GM21723 (cell line): ENCODE results near the gene PLOD1.
"Not testable (repeated sequence)": the region's sequence is repeated elsewhere in the genome, so short reads cannot be mapped to it uniquely, and the experiment has no call there.

Experiments
- ATAC-seq: cut with Tn5 transposase; IDR thresholded peaks from one replicate; pipeline ENCODE4 v1.9.1; 2021; ENCODE audit warnings: mild to moderate bottlenecking, moderate library complexity; ENCODE audit not compliant: unreplicated experiment

Gene PLOD1

DNA sequence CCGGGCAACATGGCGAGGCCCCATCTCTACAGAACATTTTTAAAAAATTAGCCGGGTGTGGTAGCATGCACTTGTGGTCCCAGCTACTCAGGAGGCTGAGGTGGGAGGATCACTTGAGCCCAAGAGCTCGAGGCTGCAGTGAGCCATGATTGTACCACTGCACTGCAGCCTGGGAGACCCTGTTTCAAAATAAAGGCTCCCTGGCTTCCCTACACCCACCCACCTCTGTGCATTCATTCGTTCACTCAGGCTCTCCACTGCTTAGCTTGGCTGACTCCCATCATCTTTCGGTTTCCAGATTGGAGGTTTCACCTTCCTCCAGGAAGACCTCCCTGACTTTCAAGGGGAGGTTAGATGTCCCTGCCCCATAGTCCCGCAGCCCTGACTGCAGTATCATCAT, 22.5 kb upstream of the PLOD1 start:
- no peak for ATAC-seq

DNA sequence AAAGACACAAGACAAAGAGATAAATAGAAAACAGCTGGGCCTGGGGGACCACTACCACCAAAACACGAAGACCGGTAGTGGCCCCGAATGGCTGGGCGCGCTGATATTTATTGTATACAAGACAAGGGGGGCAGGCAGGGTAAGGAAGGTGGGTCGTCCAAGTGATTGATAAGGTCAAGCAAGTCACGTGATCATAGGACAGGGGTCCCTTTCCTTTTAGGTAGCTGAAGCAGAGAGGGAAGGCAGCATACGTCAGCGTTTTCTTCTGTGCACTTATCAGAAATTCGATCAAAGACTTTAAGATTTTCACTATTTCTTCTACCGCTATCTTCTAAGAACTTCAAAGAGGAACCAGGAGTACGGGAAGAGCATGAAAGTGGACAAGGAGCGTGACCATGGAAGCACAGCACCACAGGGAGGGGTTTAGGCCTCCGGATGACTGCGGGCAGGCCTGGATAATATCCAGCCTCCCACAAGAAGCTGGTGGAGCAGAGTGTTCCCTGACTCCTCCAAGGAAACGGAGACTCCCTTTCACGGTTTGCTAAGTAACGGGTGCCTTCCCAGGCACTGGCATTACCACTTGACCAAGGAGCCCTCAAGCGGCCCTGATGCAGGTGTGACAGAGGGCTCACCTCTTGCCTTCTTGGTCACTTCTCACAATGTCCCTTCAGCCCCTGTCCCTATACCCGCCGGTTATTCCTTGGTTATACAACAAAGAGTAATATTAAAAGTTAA, 21.9 kb upstream of the PLOD1 start:
- not testable (repeated sequence) for ATAC-seq

DNA sequence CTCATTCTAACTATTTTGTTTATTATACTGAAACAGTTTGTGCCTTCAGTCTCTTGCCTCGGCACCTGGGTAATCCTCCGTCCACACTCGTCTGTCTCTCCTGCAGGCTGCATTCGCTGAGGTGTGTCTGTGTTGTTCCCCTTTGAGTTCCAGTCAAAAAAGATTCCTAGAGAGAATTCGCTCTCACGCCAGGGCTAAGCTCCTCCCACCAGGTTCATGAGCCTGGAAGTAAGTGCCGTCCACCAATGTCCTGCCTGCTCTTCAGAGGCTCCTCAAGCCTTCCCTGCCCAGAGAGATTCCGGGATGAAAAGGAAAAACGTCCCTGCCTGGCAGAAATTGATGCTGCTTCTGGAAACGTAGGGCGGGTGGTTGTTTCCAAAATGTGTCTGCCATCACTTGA, 21.2 kb upstream of the PLOD1 start:
- no peak for ATAC-seq

DNA sequence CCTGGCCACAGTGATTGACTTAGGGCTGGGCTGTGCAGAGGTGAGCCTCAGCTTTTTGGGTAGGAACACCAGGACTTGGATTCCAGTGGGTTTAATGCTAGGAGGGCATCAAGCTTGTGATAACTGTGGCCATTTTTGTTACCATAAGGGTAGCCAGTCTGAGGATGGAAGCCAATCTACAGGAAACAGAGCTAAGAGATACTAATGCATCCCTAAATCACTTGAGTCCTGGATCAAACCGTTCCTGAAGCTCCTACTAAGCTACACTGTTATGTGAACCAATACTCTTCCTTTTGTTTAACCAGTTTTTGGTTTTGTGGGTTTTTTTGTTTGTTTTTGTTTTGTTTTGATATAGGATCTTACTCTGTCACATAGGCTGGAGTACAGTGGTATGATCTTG, 20.5 kb upstream of the PLOD1 start:
- ATAC-seq, result no peak

DNA sequence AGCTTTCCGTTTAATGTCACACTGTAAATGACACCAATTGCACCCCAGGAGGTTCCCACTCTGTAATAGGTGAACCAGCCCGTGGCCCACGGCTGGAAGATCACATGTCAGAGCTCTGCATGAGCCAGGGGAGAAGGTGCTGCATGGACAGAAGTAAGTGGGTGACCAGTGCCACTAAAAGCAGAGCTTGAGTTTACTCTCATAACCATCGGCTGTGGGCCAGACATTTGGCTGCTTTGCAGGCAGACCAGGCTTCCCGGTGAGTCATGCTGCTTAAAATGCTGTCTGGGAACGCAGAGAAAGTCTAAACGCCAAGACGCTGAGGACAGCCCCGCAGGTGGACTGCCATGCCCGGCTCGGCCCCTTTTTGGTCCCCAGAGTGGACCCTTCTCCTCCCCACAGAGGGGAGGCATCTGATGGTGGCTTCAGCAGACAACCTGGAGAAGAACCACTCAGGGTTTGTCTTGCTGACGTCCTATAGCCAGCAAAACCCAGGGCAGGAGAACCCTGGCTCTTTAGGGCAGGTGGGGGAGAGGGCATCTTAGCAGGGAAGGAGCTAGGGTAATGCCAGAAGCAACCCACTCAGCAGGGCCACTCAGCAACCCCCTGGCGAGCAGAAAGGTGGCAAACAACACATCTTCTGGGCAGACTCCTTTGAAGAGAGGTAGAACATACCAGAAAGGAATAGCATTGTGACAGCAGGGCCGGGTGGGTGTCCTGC, 15.6 kb upstream of the PLOD1 start:
- ATAC-seq, result no peak

DNA sequence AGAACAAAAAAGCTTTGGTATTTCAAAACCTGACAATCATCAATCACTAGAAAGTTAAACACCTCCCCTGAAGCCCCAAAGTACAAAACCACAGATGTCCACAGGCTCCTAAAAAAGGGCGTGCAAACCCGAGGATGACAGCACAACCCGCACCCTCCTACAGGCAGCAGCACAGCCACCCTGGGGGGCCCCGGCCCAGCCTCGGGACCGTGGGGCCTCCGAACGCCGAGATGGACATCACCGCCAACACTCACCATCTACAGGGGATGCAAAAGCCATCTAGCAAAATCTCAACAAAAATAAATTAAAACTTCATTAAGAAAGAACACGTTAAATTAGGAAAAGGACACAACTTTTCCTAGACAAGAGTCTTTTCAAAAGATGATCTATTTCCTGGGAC, 14.9 kb upstream of the PLOD1 start:
- no peak for ATAC-seq

DNA sequence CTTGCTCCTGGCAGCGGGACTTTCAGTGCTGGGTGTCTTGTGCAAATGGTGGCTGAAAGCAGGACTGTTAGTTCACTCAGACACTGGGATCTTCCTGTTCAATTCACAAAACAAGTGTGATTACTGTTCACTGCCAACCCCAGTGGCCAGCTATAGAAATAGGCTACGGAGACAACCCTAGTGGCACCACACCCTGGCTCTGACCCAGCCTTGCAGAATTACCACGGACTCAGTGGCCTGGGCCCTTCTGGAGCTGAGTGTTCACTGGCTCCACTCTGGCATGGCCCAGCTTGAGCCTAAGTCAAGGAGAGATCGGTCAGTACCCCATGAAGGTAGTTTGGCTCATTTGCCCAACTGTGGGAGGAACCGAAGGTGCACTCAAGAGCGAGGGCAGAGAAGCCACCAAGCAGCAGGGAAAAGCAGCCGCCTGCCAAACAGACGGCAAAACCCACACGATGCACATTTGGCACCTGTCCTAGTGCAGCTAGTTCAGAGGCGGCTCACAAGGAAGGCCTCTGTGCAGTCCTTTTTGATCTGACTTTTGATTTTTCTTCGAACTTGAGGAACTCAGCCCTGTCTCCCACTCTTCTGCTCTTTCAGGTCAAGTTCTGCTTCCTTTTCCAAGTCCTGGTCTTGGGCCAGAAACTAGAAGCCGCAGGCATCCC, 14.1 kb upstream of the PLOD1 start:
- no peak for ATAC-seq

DNA sequence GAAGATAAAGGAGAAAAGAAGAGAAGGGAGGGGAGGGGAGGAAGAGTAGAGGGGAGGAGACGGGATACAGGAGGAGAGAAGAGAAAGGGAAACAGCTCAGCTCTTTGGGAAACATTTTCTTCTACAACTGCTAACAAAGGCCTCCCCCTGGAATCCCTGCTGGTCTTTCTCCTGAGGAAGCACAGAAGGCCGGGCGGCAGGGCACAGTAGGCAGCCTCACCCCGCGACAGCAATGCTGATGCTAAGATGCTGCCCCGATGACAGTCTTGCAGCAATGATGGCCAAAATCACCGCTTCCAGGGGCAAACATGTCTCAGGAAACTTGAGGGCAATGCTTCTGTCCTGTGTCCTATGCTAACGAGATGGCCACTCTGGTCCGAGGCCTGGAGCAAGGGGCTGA, 13.5 kb upstream of the PLOD1 start:
- no peak for ATAC-seq

DNA sequence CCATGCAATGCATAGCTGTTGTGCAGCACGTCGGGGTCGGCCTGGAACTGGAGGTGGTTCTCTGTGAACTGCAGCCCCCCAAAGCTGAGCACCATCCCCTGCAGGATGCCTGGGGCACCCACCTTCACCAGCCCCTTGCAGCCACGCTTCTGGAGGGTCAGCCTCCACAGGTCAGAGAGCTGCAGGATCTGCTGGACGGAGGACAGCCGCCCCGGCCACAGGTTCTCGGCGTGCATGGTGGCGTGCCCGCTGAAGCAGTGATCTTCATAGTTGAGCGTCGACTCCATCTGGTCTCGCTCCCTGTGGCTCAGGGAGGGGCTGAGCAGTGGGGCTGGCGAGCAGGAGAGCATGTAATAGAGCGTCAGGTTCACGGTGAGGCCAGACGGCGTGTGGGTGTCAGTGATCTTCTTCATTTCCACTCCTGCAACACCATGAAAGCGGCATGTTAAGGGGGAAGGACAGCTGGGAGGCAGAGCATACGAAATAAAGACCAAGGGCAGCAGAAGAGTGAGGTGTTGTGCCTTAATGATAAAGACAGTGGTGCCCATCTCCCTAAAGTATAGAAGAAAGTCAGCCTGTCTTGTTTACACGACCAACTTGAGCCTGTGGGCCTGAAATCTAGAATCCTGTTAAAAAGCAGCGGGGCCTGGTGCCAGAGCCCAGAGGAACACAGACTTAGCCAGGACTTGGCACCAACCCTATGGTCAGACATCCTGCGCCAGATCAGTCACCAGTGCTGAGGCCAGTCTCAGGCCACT, 11.3 kb upstream of the PLOD1 start:
- ATAC-seq, result no peak

DNA sequence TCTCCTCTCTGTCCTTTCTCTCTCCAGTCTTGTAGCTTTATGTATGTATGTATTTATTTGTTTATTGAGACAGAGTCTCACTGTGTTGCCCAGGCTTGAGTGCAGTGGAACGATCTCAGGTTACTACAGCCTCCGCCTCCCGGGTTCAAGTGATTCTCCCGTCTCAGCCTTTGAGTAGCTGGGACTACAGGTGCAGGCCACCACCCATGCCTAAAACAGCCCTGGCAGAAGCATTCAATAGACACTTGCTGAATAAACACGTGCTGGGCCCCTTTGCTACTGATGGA, 10.7 kb upstream of the PLOD1 start:
- ATAC-seq, result no peak

DNA sequence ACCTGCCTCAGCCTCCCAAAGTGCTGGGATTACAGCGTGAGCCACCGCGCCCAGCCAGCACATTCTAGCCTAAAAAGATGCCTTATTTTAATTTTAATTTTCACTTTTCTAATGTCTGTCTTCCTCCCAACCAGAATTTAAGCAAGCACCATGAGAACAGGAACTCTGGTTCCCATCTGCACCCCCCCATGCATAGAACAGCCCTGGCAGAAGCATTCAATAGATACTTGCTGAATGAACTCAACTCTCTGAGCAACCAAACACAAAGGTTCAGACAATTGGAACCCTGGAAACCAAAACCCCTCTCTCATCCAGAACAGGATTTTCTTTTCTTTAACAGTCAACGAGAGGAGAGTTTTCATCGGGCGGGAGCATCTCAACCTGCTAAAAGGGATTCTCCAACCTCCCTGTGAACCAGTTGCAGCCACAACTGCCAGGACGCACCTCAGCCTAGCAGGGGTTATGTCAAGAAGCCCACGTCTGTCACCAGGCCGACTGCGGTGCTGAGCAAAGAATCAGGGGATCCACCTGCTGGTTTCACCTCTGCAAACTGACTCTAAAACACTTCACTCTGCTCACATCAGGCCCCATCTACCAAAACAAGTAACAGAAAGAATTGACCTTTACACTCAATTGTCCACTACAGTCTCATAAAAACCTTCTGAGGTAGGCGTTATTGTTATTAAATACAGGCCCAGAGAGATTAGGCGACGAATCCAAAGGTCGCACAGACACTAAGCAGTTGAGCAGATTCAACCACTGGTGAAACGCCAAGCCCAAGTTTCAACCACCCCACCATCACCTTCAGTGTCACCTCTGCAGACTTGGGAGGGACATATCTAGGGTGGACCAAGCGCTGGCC, 10.0 kb upstream of the PLOD1 start:
- peak; percentile 11 for ATAC-seq

DNA sequence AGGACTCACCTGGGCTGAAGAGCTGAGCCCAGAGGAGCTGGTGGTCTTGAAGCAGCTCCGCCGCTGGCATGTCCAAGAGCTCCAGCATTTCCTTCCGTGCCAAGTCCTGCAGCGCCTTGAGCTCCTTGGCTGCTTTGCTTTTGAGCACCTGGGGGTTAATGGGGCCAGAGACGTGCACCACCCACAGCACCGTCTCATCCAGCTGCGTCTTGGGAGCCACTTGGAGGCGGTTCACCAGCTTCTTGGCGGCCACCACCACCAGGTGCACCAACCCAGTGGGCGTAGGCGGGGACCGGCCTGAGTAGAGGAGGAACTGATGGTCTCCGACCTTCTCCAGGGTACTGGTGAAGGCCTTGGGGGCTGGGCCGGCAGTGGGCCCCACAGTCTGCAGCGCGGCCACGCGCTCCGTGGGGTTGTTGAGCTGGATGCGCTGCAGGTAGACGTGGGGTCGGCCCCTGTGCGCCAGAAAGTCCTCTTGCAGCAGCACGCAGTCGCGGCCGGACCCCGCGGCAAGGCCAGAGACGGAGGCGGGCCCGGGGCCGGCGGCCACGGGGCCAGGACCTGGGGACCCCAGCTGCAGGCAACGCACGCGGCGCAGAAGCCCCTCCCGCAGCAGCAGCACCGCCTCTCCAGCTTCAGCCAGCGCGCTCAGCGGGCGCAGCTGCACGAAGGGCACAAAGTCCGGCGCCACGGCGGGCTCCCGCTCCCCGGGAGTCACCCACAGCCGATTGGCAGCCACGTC, 9.2 kb upstream of the PLOD1 start:
- peak; percentile 32 for ATAC-seq

DNA sequence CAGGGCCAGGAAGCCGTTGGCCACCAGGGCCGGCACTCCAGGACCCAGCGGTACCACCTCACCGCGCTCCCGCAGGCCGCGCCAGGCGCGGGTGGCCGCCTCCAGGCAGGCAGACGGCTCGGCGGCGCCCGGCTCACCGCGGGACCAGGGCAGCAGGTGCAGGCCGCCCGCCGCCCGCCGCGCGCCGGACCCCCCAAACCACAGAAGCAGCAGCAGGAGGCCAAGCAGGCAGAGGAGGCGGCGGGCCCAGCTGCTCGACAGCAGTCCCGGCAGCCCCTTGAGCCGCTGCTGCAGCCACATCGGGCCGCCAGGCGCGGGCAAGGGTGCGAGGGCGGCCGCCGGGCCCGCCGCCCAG, 8.6 kb upstream of the PLOD1 start:
- ATAC-seq, result peak; percentile 26

DNA sequence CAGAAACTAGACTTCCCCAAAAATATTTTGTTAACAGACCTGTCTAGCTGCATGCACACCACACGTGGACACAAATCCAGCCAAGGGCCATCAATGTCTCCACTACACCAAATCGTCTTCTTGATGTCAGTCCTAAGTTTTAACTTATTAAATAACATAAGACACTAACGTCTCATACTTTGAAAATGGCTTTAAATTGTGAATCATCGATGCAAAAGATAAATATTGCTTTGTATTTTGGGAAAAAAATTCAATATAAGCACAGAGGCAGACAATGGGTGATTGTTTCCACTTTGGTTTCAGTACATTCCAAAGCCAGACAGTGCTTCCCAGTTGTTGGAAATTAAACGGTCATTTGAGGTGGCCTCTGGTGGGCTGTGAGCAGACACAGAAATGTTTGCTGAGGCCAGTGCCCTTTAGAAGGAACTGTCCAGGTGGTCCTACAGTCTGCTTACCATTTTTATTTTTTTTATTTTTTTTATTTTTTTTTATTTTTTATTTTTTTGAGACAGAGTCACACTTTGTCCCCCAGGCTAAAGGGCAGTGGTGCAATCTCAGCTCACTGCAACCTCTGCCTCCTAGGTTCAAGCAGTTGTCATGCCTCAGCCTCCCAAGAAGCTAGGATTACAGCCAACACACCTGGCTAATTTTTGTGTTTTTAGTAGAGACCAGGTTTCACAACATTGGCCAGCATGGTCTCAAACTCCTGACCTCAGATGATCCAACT, 6.5 kb upstream of the PLOD1 start:
- no peak for ATAC-seq

DNA sequence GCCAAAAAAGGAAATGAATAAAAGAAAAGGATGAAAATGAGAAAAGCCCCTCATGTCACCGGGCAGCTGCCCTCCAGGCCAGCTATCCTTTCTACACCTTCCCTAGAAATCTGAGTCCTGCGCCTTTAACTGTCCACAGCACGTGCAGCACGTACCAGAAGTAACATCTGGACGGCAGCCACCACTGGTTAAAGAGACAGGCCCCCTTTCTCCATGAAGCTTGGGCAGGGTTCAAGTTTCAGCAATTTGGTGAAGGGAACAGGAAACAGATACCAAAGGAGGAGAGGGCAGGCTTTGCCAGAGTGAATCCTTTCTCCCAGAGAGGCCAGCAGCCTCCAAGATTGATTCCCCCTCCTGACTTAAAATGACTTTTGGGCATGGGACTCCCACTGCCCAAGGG, 4.7 kb upstream of the PLOD1 start:
- no peak for ATAC-seq

DNA sequence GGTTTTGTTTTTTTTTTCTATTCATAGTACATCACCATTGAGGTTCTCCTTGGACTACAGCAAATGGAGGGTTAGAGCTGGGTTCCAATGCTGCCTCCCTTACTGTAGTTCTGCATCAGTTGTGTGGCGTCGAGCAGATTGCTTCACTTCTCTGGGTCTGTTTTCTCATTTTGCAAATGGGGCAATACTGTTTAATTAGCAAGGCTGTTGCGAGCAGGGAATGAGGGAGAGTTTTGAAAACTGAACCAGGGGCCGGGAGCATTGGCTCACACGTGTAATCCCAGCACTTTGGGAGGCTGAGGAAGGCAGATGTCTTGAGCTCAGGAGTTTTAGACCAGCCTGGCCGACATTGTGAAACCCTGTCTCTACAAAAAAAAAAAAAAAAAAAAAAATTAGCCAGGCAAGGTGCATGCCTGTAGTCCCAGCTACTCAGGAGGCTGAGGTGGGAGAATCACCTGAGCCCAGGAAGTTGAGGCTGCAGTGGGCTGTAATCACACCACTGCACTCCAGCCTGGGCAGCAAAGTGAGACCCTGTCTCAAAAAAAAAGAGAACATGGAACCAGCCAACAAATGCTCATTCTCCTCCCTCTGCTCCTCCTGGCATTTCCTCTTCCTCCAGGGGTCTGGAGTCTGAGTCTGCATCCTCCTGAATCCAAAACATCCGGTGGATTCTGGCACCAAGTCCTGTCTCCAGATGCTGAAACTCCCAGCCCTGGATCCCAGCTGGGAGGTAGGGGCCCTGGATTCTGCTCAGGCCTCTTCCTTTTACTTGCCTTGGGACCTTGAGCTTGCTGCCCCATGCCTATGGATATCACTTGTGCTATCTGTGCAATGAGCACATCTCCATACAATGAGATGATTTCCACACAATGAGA, 3.7 kb upstream of the PLOD1 start:
- ATAC-seq, result no peak

DNA sequence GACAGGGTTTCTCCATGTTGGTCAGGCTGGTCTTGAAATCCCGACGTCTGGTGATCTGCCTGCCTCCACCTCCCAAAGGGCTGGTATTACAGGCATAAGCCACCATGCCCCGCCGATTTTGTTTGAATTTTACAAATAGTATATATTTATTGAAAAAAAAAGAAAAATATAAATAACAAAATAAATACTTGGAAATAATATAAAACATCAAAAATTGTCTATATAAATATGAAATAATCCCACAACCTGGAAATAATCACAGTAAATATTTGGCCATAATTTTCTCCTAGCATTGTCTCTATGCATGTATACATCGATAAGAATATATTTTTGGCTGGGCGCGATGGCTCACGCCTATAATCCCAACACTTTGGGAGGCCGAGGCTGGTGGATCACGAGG, 2.7 kb upstream of the PLOD1 start:
- no peak for ATAC-seq

DNA sequence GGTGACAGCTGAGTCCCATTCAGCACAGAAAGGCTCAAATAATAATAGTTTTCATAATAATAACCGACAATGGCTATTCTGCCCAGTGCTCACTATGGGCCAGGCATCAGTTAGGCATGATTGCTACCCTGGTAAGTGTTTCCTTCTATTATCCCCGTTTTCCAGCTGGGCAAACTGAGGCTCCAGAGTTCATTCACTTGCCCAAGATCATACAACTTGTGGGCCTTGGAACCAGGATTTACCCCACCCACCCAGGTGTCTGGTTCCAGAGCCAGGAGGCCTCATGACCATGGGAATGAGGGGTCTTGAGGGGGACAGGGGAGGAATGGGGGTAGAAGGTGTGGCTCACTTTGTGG, 518 bp downstream of the PLOD1 start:
- ATAC-seq, result no peak

DNA sequence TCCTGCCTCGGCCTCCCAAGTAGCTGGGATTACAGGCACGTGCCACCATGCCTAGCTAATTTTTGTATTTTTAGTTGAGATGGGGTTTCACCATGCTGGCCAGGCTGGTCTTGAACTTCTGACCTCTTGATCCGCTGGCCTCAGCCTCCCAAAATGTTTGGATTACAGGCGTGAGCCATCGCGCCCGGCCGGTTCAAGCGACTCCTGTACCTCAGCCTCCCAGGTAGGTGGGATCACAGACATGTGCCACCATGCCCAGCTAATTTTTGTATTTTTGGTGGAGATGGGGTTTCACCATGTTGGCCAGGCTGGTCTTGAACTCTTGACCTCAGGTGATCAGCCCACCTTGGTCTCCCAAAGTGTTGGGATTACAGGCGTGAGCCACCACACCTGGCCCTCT, 1.2 kb downstream of the PLOD1 start:
- ATAC-seq, result not testable (repeated sequence)
